Measurements from ENCODE around the gene SNAPC4.

DNA sequence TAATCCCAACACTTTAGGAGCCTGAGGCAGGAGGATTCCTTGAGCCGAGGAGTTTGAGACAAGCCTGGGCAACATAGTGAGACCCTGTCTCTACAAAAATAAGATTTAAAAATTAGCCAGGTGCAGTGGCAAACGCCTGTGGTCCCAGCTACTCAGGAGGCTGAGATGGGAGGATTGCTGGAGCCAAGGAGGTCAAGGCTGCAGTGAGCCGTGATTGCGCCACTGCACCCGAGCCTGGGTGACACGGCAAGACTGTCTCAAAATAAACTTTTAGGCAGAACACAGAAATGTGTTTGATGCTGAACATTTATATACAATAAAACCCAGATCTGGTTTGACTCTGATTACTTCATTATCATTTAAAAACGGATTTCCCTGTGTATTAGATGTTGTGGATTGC lies 5.5 kb upstream of the SNAPC4 start:
- TF ChIP-seq, protein P1, sequence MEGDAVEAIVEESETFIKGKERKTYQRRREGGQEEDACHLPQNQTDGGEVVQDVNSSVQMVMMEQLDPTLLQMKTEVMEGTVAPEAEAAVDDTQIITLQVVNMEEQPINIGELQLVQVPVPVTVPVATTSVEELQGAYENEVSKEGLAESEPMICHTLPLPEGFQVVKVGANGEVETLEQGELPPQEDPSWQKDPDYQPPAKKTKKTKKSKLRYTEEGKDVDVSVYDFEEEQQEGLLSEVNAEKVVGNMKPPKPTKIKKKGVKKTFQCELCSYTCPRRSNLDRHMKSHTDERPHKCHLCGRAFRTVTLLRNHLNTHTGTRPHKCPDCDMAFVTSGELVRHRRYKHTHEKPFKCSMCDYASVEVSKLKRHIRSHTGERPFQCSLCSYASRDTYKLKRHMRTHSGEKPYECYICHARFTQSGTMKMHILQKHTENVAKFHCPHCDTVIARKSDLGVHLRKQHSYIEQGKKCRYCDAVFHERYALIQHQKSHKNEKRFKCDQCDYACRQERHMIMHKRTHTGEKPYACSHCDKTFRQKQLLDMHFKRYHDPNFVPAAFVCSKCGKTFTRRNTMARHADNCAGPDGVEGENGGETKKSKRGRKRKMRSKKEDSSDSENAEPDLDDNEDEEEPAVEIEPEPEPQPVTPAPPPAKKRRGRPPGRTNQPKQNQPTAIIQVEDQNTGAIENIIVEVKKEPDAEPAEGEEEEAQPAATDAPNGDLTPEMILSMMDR (conservative IDR thresholded peaks at IDR 0.05; ENCODE audit: low read depth, low read length): no peak
- TF ChIP-seq EZH2 (IDR thresholded peaks at IDR 0.05; ENCODE audit: borderline replicate concordance, low read depth, low read length, poor library complexity, severe bottlenecking): no peak

Measured in A673 (cell line).